HG02970 (cell line): ENCODE data around the gene CLEC18C.
"Not testable (repeated sequence)": the region's sequence is repeated elsewhere in the genome, so short reads cannot be mapped to it uniquely, and the experiment has no call there.

ENCODE experiments used
- ATAC-seq: cut with Tn5 transposase; IDR thresholded peaks from one replicate; pipeline ENCODE4 v1.9.1; 2021; ENCODE audit warnings: mild to moderate bottlenecking, moderate library complexity, moderate number of reproducible peaks; ENCODE audit not compliant: unreplicated experiment, low FRiP score

Gene CLEC18C

DNA sequence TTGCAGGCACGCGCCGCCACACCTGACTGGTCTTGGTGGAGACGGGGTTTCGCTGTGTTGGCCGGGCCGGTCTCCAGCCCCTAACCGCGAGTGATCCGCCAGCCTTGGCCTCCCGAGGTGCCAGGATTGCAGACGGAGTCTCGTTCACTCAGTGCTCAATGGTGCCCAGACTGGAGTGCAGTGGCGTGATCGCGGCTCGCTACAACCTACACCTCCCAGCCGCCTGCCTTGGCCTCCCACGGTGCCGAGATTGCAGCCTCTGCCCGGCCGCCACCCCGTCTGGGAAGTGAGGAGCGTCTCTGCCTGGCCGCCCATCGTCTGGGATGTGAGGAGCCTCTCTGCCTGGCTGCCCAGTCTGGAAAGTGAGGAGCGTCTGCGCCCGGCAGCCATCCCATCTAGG is 30.4 kb downstream of the CLEC18C start:
- not testable (repeated sequence) for ATAC-seq

DNA sequence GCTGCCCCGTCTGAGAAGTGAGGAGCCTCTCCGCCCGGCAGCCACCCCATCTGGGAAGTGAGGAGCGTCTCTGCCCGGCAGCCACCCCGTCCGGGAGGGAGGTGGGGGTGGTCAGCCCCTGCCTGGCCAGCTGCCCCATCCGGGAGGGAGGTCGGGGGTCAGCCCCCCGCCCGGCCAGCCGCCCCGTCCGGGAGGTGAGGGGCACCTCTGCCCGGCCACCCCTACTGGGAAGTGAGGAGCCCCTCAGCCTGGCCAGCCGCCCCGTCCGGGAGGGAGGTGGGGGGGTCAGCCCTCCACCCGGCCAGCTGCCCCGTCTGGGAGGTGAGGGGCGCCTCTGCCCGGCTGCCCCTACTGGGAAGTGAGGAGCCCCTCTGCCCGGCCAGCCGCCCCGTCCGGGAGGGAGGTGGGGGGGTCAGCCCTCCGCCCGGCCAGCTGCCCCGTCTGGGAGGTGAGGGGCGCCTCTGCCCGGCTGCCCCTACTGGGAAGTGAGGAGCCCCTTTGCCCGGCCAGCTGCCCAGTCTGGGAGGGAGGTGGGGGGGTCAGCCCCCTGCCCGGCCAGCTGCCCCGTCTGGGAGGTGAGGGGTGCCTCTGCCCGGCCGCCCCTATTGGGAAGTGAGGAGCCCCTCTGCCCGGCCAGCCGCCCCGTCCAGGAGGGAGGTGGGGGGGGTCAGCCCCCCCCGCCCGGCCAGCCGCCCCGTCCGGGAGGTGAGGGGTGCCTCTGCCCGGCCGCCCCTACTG is 31.2 kb downstream of the CLEC18C start:
- ATAC-seq, result not testable (repeated sequence)

GRCh38 chr16:70206382-70206781 is 32.8 kb downstream of the CLEC18C start:
- ATAC-seq, result not testable (repeated sequence)

DNA sequence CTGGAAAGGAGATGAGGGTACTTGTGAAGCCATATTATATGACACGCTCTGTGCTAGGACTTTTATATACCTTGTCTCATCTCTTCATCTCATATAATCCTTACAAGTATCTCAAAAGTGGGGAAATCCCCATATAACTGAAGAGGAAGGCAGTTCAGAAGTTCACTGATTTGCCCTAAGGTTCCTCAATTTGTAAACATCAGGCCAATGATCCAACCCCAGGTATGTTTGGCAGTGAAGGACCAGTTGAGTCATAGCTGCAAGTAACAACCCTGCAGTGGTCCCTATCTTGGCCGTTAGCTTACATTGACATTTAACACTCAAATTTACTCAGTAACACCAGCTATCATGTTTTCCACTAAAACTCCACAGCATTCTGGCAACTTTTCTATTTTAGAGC is 45.0 kb downstream of the CLEC18C start:
- ATAC-seq, result not testable (repeated sequence)

DNA sequence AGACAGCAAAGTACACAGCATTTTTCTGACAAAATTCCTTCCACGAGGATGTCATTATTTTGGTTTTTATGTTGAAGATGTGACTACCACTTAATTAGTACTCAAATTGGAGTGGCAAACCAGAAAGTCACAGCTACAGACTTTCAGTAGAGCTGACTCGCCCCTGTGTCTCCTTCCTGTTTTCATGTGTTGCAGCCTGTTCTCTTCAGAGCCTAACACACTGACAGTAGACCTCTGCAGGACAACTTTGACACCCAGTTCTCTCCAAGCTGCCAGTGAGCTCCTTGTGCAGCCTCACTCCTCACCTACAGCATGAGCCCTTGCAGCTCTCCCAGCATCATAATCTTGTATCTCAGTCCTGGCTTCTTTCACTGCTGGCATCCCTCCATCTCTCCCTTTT is 49.0 kb downstream of the CLEC18C start:
- not testable (repeated sequence) for ATAC-seq

DNA sequence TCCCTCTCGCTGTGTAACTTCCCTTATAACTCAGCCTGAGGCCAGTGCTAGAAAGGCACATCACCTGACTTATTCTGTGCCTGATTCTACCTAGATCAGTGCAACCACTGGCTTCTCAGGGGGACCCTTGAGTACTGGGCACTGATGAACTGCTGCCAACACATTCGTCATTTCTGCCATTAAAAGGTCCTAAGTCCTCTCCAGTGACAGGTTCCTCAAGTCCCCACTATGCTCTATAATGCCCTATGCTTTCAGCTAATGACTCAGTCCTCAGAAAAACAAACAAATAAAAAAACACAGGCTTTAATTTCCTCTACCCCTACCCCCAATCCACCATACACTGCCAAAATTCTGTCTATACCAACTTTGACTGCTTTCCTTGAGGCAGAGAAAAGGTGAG is 49.6 kb downstream of the CLEC18C start:
- ATAC-seq, result not testable (repeated sequence)

GRCh38 chr16:70223971-70224513 is 50.5 kb downstream of the CLEC18C start:
- not testable (repeated sequence) for ATAC-seq

DNA sequence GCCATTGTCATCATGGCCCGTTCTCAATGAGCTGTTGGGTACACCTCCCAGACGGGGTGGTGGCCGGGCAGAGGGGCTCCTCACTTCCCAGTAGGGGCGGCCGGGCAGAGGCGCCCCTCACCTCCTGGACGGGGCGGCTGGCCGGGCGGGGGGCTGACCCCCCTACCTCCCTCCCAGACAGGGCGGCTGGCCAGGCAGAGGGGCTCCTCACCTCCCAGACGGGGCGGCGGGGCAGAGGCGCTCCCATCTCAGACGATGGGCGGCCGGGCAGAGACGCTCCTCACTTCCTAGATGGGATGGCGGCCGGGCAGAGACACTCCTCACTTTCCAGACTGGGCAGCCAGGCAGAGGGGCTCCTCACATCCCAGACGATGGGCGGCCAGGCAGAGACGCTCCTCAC is 51.1 kb downstream of the CLEC18C start:
- not testable (repeated sequence) for ATAC-seq

DNA sequence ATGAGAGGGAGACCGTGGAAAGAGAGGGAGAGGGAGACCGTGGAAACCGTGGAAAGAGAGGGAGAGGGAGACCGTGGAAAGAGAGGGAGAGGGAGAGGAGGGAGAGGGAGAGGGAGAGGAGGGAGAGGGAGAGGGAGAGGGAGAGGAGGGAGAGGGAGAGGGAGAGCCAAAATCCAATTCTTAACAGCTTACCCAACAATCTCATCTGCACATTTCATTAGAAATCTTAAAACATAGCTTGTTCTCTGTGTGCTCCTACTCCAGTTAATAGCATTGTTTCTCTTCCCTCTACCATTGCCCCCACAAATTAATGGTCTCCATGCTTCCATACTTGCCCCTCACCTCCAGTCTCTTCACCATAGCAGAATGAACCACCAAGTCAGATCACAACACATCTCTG is 51.8 kb downstream of the CLEC18C start:
- not testable (repeated sequence) for ATAC-seq

DNA sequence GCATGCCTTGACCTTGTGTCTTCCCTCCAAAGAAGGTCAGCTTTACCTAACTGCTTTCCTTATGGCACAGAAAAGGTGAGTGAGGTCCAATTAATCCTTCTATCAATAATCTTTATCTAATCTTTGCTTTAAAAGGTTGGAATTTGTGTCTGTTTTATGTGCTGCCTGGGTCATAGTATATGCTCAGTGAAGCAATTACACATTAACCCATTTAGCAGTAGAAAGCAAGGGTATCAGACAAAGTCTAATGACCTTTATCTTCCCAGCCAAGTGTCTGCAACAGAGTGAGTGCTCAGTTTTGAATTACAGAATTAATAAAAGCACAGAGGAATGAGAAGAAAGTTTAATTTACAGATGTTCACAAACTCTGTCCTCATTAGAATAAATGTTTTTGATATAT is 52.4 kb downstream of the CLEC18C start:
- not testable (repeated sequence) for ATAC-seq

- ATAC-seq, result not testable (repeated sequence)
Observed at GRCh38 chr16:70231831-70232230, 58.2 kb downstream of the CLEC18C start.
